A549 (cell line): ENCODE measurements around the gene BATF.

Experiments
- CEBPB ChIP-seq, 2 experiments: fragments of >200 bp in 1 of 2; sonication (Bioruptor Twin) in 1 of 2; formaldehyde crosslinking in 1 of 2; IDR thresholded peaks; 2 replicates each; pipeline ENCODE4 v1.6.1; 2012 to 2016
- CHD4 ChIP-seq: fragments of 200-600 bp; sonication (generic); IDR thresholded peaks from 2 replicates; pipeline ENCODE4 v1.6.1; 2016; ENCODE audit warnings: antibody characterized with exemption, mild to moderate bottlenecking, borderline replicate concordance
- EHMT2 ChIP-seq: fragments of 200-600 bp; sonication (generic); IDR thresholded peaks from 2 replicates; pipeline ENCODE4 v1.6.1; 2016; ENCODE audit warnings: antibody characterized with exemption, low read depth, mild to moderate bottlenecking, moderate library complexity
- HDAC2 ChIP-seq: fragments of 200-600 bp; sonication (generic); IDR thresholded peaks from 2 replicates; pipeline ENCODE4 v1.6.1; 2016
- JUNB ChIP-seq: fragments of >200 bp; sonication (Bioruptor Twin); formaldehyde crosslinking; IDR thresholded peaks from 2 replicates; pipeline ENCODE4 v1.6.1; 2016
- MYC ChIP-seq: IDR thresholded peaks from 2 replicates; pipeline ENCODE4 v1.6.1; 2012; ENCODE audit warnings: mild to moderate bottlenecking, inconsistent platforms, low read length, improper control_type of control experiment, borderline replicate concordance
- NFE2L2 ChIP-seq: fragments of 150-350 bp; conservative IDR thresholded peaks from 2 replicates; pipeline ENCODE4 v1.6.1; 2014; ENCODE audit warnings: low read length
- POLR2A ChIP-seq: IDR thresholded peaks from 2 replicates; pipeline ENCODE4 v1.6.1; 2012; ENCODE audit warnings: mild to moderate bottlenecking, low read length
- RAD21 ChIP-seq, 2 experiments: fragments of >200 bp in 1 of 2; sonication (Bioruptor Twin) in 1 of 2; formaldehyde crosslinking in 1 of 2; IDR thresholded peaks in 1 of 2; conservative IDR thresholded peaks in 1 of 2; 2 replicates in 1 of 2; 3 replicates in 1 of 2; pipeline ENCODE4 v1.6.1; 2012 to 2018; ENCODE audit warnings: inconsistent platforms in 1 of 2
- RNF2 ChIP-seq: fragments of 200-600 bp; sonication (generic); IDR thresholded peaks from 2 replicates; pipeline ENCODE4 v1.6.1; 2016; ENCODE audit warnings: low read depth, mild to moderate bottlenecking, antibody characterized with exemption, moderate library complexity, borderline replicate concordance
- TP53 ChIP-seq: fragments of 250-450 bp; sonication (Bioruptor Pico); IDR thresholded peaks from 2 replicates; pipeline ENCODE4 v1.5.0; 2021; ENCODE audit warnings: mild to moderate bottlenecking, moderate library complexity
- TF ChIP-seq, protein P1 (sequence below): fragments of >200 bp; sonication (Bioruptor Twin); formaldehyde crosslinking; IDR thresholded peaks from 3 replicates; pipeline ENCODE4 v1.5.1; 2016

DNA sequence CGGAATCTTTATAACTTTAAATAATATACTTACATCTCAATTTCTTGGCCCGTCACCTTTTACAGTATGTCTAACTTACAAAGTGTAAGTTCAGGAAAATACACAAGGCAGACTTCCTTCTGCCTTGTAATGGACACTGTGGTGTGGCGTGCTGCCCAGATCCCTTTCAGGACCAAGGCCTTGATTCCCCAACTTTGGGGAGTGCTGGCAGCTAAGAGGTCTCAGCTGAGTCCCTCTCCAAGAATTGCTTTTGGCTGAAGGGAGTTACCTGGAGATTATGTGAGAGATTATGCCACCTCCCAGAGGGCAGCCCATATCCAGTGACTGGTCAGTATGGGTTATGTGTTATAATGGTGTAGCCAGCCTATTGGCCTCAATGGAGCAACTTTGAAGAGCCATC lies 21.2 kb upstream of the BATF start:
- TF ChIP-seq, protein P1, sequence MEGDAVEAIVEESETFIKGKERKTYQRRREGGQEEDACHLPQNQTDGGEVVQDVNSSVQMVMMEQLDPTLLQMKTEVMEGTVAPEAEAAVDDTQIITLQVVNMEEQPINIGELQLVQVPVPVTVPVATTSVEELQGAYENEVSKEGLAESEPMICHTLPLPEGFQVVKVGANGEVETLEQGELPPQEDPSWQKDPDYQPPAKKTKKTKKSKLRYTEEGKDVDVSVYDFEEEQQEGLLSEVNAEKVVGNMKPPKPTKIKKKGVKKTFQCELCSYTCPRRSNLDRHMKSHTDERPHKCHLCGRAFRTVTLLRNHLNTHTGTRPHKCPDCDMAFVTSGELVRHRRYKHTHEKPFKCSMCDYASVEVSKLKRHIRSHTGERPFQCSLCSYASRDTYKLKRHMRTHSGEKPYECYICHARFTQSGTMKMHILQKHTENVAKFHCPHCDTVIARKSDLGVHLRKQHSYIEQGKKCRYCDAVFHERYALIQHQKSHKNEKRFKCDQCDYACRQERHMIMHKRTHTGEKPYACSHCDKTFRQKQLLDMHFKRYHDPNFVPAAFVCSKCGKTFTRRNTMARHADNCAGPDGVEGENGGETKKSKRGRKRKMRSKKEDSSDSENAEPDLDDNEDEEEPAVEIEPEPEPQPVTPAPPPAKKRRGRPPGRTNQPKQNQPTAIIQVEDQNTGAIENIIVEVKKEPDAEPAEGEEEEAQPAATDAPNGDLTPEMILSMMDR, result no peak
- TF ChIP-seq HDAC2 (no peak), JUNB (no peak), RNF2 (no peak), POLR2A (no peak), EHMT2 (no peak), RAD21 (conservative IDR thresholded peaks at IDR 0.05 in 1 of 2, IDR thresholded peaks at IDR 0.05 in 1 of 2) (no peak), NFE2L2 (no peak), CEBPB (IDR thresholded peaks at IDR 0.05) (no peak), TP53 (CRISPR knock-in tag) (no peak), MYC (no peak), CHD4 (no peak)
